Activated CD4-positive, alpha-beta T cell treated with anti-CD3 and anti-CD28 coated beads for 36 hours (primary cell): ENCODE measurements around the gene NCAPG2. TPM values are rescaled to one million over a fixed set of nuclear protein-coding genes. Genes with fewer than 3 reads are reported as not detected.
"Not testable (repeated sequence)": the region's sequence is repeated elsewhere in the genome, so short reads cannot be mapped to it uniquely, and the experiment has no call there.

ENCODE experiments used
- ATAC-seq: fragments of 200-7000 bp; cut with Tn5 transposase; one replicate; pipeline ENCODE4 v1.10.0; 2021; ENCODE audit warnings: mild to moderate bottlenecking, moderate library complexity
- CTCF ChIA-PET: fragments of 350-600 bp; sonication (Branson Sonifier 250); formaldehyde crosslinking; loops from one replicate; lab custom pipeline; 2021; ENCODE audit warnings: antibody characterized with exemption; lab: Charles Lee
- POLR2A ChIA-PET: fragments of 350-600 bp; sonication (Branson Sonifier 250); formaldehyde crosslinking; loops from one replicate; lab custom pipeline; 2021; ENCODE audit warnings: antibody characterized with exemption, inconsistent platforms; lab: Charles Lee
- DNase-seq: peaks from one replicate; pipeline ENCODE4 v3.0.0-alpha.2; 2020
- H3K27ac Mint-ChIP-seq: one replicate; pipeline ENCODE4 v1.8.0; 2021; ENCODE audit warnings: mixed read lengths
- H3K27me3 Mint-ChIP-seq: one replicate; pipeline ENCODE4 v1.8.0; 2021; ENCODE audit warnings: mixed read lengths
- H3K36me3 Mint-ChIP-seq: one replicate; pipeline ENCODE4 v1.8.0; 2021; ENCODE audit warnings: low read depth, mixed read lengths
- H3K4me1 Mint-ChIP-seq: one replicate; pipeline ENCODE4 v1.8.0; 2021; ENCODE audit warnings: mixed read lengths
- H3K4me3 Mint-ChIP-seq: one replicate; pipeline ENCODE4 v1.8.0; 2021; ENCODE audit warnings: mild to moderate bottlenecking, moderate library complexity, mixed read lengths
- H3K9me3 Mint-ChIP-seq: one replicate; pipeline ENCODE4 v1.8.0; 2021; ENCODE audit warnings: low read depth, mixed read lengths
- intact Hi-C, 2 experiments: fragments of 100-400 bp; cut with DNase I in 1 of 2; cut with micrococcal nuclease in 1 of 2; formaldehyde crosslinking; loops; one replicate each; pipeline versions ENCODE4 v1.14.2 to v1.15.1; 2022 to 2024; cut with DNase I, micrococcal nuclease
- total RNA-seq, 2 experiments: library from RNA; stranded (reverse); gene quantifications; one replicate each; pipeline ENCODE4 v1.2.3, GENCODE V29; 2021

The NCAPG2 gene
- total RNA-seq, 2 experiments from 2014 or later: 85.4 to 127 TPM

GRCh38 chr7:158705234-158705850, 738 bp upstream of the NCAPG2 start:
- H3K36me3 Mint-ChIP-seq: peaks cover 32% of the 10 kb centered on the region
- H3K4me3 Mint-ChIP-seq: peak overlapping the region; percentile 85
- DNase-seq (no peak), ATAC-seq (peak; percentile 0)
- peak overlapping the region; percentile 81 for H3K27ac Mint-ChIP-seq
- peaks cover 42% of the 10 kb centered on the region for H3K4me1 Mint-ChIP-seq
- H3K9me3 Mint-ChIP-seq: no peaks in the 10 kb centered on the region
- CTCF ChIA-PET: interaction anchor here (0.9 kb wide), 1 partner anchor 14 kb away, joined by 3 read pairs; no protein-coding TSS in a partner anchor
- POLR2A ChIA-PET: interaction anchor here (0.9 to 2.1 kb wide), 4 partner anchors 49 to 272 kb away, joined by 4 to 12 read pairs (median 5); partner anchors contain the start of gene ESYT2
- intact Hi-C loops: loop anchor here (2.0 to 10.0 kb wide), 3 partner anchors 151 to 1571 kb away; partner anchors contain the start of genes DYNC2I1 (in 1 of the 2) and UBE3C (in 1 of the 2)
- no peaks in the 10 kb centered on the region for H3K27me3 Mint-ChIP-seq

DNA sequence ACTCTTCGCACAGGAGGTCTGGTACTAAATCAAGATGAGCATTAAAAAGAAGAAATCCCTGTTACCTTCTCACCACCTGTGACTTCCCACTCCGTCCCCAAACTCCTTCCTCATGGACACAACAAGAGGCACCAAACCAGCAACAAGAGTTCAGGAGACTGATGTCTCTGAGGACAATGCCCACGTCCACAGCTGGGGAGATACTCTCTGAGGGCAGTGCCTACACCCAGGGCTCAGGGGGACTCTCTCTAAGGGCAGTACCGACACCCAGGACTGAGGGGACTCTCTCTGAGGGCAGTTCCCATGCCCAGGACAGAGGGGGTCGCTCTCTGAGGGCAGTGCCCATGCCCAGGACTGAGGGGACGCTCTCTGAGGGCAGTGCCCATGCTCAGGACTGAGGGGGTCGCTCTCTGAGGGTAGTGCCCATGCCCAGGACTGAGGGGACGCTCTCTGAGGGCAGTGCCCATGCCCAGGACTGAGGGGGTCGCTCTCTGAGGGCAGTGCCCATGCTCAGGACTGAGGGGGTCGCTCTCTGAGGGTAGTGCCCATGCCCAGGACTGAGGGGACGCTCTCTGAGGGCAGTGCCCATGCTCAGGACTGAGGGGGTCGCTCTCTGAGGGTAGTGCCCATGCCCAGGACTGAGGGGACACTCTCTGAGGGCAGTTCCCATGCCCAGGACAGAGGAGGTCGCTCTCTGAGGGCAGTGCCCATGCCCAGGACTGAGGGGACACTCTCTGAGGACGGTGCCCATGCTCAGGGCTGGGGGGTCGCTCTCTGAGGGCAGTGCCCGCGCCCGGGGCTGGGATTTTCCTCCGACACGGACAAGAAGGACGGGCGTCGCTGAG, 703 bp downstream of the NCAPG2 start:
- peak overlapping the region; percentile 85 for H3K4me3 Mint-ChIP-seq
- H3K4me1 Mint-ChIP-seq: peaks cover 48% of the 10 kb centered on the region
- not testable (repeated sequence) for DNase-seq, ATAC-seq, H3K27me3 Mint-ChIP-seq, H3K9me3 Mint-ChIP-seq
- ChIA-PET POLR2A (interaction anchor here (0.9 to 2.1 kb wide), 4 partner anchors 48 to 273 kb away, joined by 4 to 12 read pairs (median 5); partner anchors contain the start of gene ESYT2), CTCF (interaction anchor here (0.9 kb wide), 1 partner anchor 26 kb away, joined by 3 read pairs; no protein-coding TSS in a partner anchor)
- intact Hi-C loops: loop anchor here (1.0 to 10.0 kb wide), 8 partner anchors 48 to 1569 kb away; partner anchors contain the start of genes DYNC2I1 (in 2 of the 2), ESYT2 (in 2 of the 2), PTPRN2 (in 1 of the 2) and UBE3C (in 1 of the 2)
- H3K27ac Mint-ChIP-seq: peak overlapping the region; percentile 80
- H3K36me3 Mint-ChIP-seq: peaks cover 39% of the 10 kb centered on the region

DNA sequence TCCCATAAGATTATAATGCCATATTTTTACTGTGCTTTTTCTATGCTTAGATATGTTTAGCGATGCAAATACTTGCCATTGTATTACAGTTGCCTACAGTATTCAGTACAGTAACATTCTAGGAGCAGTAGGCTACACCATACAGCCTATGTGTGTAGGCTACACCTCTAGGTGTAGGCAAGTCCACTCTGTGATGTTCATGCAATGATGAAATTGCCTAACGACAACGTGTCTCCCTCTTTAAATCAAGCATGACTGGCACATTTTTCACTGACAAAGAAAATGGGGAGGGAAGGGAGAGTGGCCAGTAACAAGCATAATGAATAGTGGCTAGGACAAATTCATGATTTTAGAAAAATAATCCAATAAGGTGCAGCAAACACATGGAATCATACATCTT, 1.7 kb downstream of the NCAPG2 start:
- no peak for DNase-seq

GRCh38 chr7:158702196-158702595, 2.4 kb downstream of the NCAPG2 start:
- H3K4me3 Mint-ChIP-seq: peak overlapping the region; percentile 85
- ChIA-PET CTCF (interaction anchor here (0.6 to 0.7 kb wide), 2 partner anchors 16 to 1029 kb away, joined by 3 read pairs; no protein-coding TSS in a partner anchor), POLR2A (no interaction called here)
- H3K27ac Mint-ChIP-seq: no peak overlapping the region
- no peak for DNase-seq
- intact Hi-C loops: loop anchor here (5.0 to 10.0 kb wide), 2 partner anchors 115 to 1567 kb away; partner anchors contain the start of gene UBE3C (in 1 of the 2)
- peaks cover 51% of the 10 kb centered on the region for H3K4me1 Mint-ChIP-seq
- H3K9me3 Mint-ChIP-seq: no peaks in the 10 kb centered on the region
- H3K36me3 Mint-ChIP-seq: peaks cover 47% of the 10 kb centered on the region
- no peaks in the 10 kb centered on the region for H3K27me3 Mint-ChIP-seq
- no peak for ATAC-seq

More for the DNA sequence above, 1.7 kb downstream of the NCAPG2 start:
- POLR2A ChIA-PET: no interaction called here
- intact Hi-C loops: loop anchor here (5.0 to 10.0 kb wide), 2 partner anchors 114 to 1568 kb away; partner anchors contain the start of gene UBE3C (in 1 of the 2)
- H3K9me3 Mint-ChIP-seq: no peaks in the 10 kb centered on the region
- H3K4me3 Mint-ChIP-seq: peak overlapping the region; percentile 85
- peaks cover 44% of the 10 kb centered on the region for H3K36me3 Mint-ChIP-seq
- CTCF ChIA-PET: no interaction called here
- no peak for ATAC-seq
- peak overlapping the region; percentile 72 for H3K27ac Mint-ChIP-seq
- H3K27me3 Mint-ChIP-seq: no peaks in the 10 kb centered on the region
- H3K4me1 Mint-ChIP-seq: peaks cover 51% of the 10 kb centered on the region

- no peak for DNase-seq
- Mint-ChIP-seq H3K36me3 (peaks cover 65% of the 10 kb centered on the region), H3K27me3 (no peaks in the 10 kb centered on the region), H3K27ac (no peak overlapping the region), H3K9me3 (no peaks in the 10 kb centered on the region), H3K4me3 (no peak overlapping the region), H3K4me1 (peaks cover 52% of the 10 kb centered on the region)
- intact Hi-C loops: loop anchor here (5.0 to 10.0 kb wide), 2 partner anchors 117 to 1565 kb away; partner anchors contain the start of gene UBE3C (in 1 of the 2)
- ChIA-PET POLR2A (no interaction called here), CTCF (interaction anchor here (1.0 kb wide), 2 partner anchors 15 to 115 kb away, joined by 3 read pairs; no protein-coding TSS in a partner anchor)
- ATAC-seq: no peak
These were observed 4.6 kb downstream of the NCAPG2 start for GRCh38 chr7:158700008-158700407.

DNA sequence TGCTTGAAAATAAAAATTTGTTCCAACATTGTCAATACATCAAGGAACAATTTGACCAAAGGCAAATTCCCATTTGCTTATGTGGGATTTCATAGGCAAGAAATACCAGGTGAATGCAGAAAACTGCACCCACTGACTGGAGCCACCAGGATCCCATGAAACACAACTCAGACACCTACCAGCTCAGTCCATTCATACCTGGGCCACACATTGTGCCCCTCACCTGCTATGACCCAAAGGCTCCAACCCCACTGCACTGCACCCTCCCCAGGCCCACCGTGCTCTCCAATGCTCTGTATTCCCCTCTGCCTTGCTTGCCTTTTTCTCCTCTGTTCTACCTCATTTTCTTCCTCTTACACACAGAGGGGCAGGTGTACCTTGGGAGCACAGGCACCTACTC, 5.3 kb downstream of the NCAPG2 start:
- CTCF ChIA-PET: interaction anchor here (1.1 kb wide), 1 partner anchor 10 kb away, joined by 4 read pairs; no protein-coding TSS in a partner anchor
- Mint-ChIP-seq H3K9me3 (no peaks in the 10 kb centered on the region), H3K4me1 (peaks cover 56% of the 10 kb centered on the region), H3K4me3 (no peak overlapping the region), H3K27me3 (no peaks in the 10 kb centered on the region), H3K36me3 (peaks cover 71% of the 10 kb centered on the region), H3K27ac (no peak overlapping the region)
- no peak for DNase-seq
- ATAC-seq: no peak
- POLR2A ChIA-PET: no interaction called here
- intact Hi-C loops: no loop called here

GRCh38 chr7:158698657-158699195, 5.9 kb downstream of the NCAPG2 start:
- POLR2A ChIA-PET: no interaction called here
- CTCF ChIA-PET: interaction anchor here (1.0 to 1.1 kb wide), 2 partner anchors 9 to 42 kb away, joined by 3 to 4 read pairs; no protein-coding TSS in a partner anchor
- no peak overlapping the region for H3K27ac Mint-ChIP-seq
- ATAC-seq: no peak
- H3K36me3 Mint-ChIP-seq: peaks cover 71% of the 10 kb centered on the region
- peaks cover 57% of the 10 kb centered on the region for H3K4me1 Mint-ChIP-seq
- intact Hi-C loops: no loop called here
- no peak overlapping the region for H3K4me3 Mint-ChIP-seq
- H3K9me3 Mint-ChIP-seq: no peaks in the 10 kb centered on the region
- H3K27me3 Mint-ChIP-seq: no peaks in the 10 kb centered on the region
- DNase-seq: no peak

GRCh38 chr7:158697597-158697996, 7.0 kb downstream of the NCAPG2 start:
- H3K36me3 Mint-ChIP-seq: peaks cover 62% of the 10 kb centered on the region
- H3K9me3 Mint-ChIP-seq, intact Hi-C loops, DNase-seq, H3K27ac Mint-ChIP-seq, H3K27me3 Mint-ChIP-seq, ATAC-seq, H3K4me3 Mint-ChIP-seq: not testable (repeated sequence)
- H3K4me1 Mint-ChIP-seq: peaks cover 49% of the 10 kb centered on the region
- POLR2A ChIA-PET: interaction anchor here (0.7 kb wide), 1 partner anchor 117 kb away, joined by 3 read pairs; no protein-coding TSS in a partner anchor
- CTCF ChIA-PET: interaction anchor here (0.7 to 1.7 kb wide), 2 partner anchors 33 to 279 kb away, joined by 3 to 5 read pairs; no protein-coding TSS in a partner anchor

DNA sequence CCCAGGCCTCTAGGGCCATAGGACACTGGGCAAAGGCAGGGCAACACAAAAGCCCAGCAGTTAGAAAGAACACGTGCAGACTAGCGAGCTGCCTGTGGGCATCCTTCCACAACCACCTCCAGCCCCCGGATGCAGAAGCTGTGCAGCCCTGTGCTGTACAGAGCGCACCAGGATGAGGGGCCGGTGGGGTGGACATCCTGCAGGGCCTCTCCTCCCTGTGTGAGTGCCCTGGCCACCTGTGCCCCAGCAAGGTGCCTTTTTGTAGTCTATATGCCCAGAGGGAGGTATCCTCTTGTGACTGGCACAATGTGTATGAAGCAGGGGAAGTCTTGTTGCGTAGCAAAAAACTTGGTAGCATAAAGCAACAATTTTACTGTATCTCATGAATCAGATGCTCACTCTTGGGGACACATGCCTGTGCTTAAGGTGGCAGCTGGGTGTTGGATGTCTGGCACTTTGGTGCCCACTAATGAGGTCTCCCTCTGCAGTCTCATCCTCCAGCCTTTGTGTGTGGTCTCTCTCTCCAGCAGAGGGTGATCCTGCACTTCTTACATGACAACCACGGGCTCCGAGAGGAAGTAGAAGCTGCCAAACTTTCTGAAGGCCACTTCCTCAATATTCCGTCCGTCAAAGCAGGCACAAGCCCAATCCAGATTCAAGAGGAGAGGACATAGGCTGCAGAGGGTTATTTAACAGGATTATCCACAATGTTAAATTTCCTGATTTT, 8.7 kb downstream of the NCAPG2 start:
- ChIA-PET CTCF (interaction anchor here (0.6 to 1.7 kb wide), 4 partner anchors 20 to 281 kb away, joined by 3 to 5 read pairs (median 3); no protein-coding TSS in a partner anchor), POLR2A (no interaction called here)
- no peak overlapping the region for H3K27ac Mint-ChIP-seq
- H3K36me3 Mint-ChIP-seq: peaks cover 55% of the 10 kb centered on the region
- intact Hi-C loops: loop anchor here (1.0 kb wide), 1 partner anchor 281 kb away; no protein-coding TSS in a partner anchor
- no peaks in the 10 kb centered on the region for H3K27me3 Mint-ChIP-seq
- no peak overlapping the region for H3K4me3 Mint-ChIP-seq
- peaks cover 32% of the 10 kb centered on the region for H3K4me1 Mint-ChIP-seq
- no peaks in the 10 kb centered on the region for H3K9me3 Mint-ChIP-seq
- DNase-seq (peak; percentile 28), ATAC-seq (peak; percentile 52)

GRCh38 chr7:158695056-158695455, 9.5 kb downstream of the NCAPG2 start:
- H3K4me1 Mint-ChIP-seq: peaks cover 25% of the 10 kb centered on the region
- ChIA-PET CTCF (no interaction called here), POLR2A (no interaction called here)
- intact Hi-C loops: no loop called here
- ATAC-seq (peak; percentile 32), DNase-seq (no peak)
- no peaks in the 10 kb centered on the region for H3K27me3 Mint-ChIP-seq
- peak overlapping the region; percentile 31 for H3K27ac Mint-ChIP-seq
- no peaks in the 10 kb centered on the region for H3K9me3 Mint-ChIP-seq
- no peak overlapping the region for H3K4me3 Mint-ChIP-seq
- H3K36me3 Mint-ChIP-seq: peaks cover 50% of the 10 kb centered on the region
